Peyer's patch (tissue), 4 donors: Measurements from ENCODE around the gene NEK5.

Experiments used
- CTCF ChIP-seq, 6 experiments: fragments of 450-650 bp in 4 of 6; fragments of 200-600 bp in 2 of 6; sonication (generic) in 1 of 6; IDR thresholded peaks; one replicate each; pipeline ENCODE4 v1.5.1; 2017 to 2019; ENCODE audit warnings: antibody characterized with exemption in 6 of 6, mild to moderate bottlenecking in 3 of 6, moderate library complexity in 1 of 6
- POLR2A ChIP-seq, 2 donors: fragments of 450-650 bp; IDR thresholded peaks; one replicate each; pipeline ENCODE4 v1.5.1; 2017; ENCODE audit warnings: antibody characterized with exemption in 2 of 2, mild to moderate bottlenecking in 2 of 2, moderate library complexity in 2 of 2

- TF ChIP-seq CTCF (IDR thresholded peaks at IDR 0.05): no peak
- no peak for TF ChIP-seq POLR2A (IDR thresholded peaks at IDR 0.05)
Observed at GRCh38 chr13:52158629-52159158, 29.8 kb upstream of the NEK5 start.
